Suprapubic skin (tissue), 3 donors: Measurements from ENCODE around the gene CLEC4D.
"Not testable (repeated sequence)": the region's sequence is repeated elsewhere in the genome, so short reads cannot be mapped to it uniquely, and the experiment has no call there.

Experiments
- EP300 ChIP-seq: sonication (generic); formaldehyde crosslinking; IDR thresholded peaks from one replicate; pipeline ENCODE4 v1.6.1; 2017; ENCODE audit warnings: antibody characterized with exemption
- POLR2A ChIP-seq, 2 donors: fragments of 450-650 bp; IDR thresholded peaks; one replicate each; pipeline ENCODE4 v1.6.1; 2017; ENCODE audit warnings: antibody characterized with exemption in 2 of 2, mild to moderate bottlenecking in 2 of 2, moderate library complexity in 2 of 2
- TF ChIP-seq, protein P1 (sequence below), 2 donors: fragments of 200-600 bp in 1 of 2; fragments of 450-650 bp in 1 of 2; sonication (generic) in 1 of 2; IDR thresholded peaks; one replicate each; pipeline ENCODE4 v1.5.1; 2016 to 2019; ENCODE audit warnings: antibody characterized with exemption in 2 of 2, mild to moderate bottlenecking in 1 of 2, moderate library complexity in 1 of 2

DNA sequence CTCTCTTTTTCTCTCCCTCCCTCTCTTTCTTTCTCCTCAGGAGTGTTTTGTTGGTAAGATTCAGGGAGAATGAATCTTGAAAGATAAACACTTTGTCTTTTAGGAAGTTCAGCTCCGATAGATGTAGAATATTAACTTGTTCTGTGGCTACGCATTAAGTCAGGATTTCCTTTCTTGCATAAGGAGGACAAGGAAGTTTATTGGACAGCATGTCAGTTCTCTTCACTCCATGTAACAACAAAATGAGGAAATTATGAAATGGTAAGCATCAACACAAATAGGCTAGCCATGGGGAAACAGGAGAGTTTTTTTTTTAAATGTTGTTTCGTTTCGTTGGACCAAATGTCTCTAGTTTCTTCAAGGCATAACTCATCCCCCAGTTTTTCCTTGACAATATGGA, 27.5 kb downstream of the CLEC4D start, which contains the start of gene CLEC4E:
- TF ChIP-seq, protein P1, sequence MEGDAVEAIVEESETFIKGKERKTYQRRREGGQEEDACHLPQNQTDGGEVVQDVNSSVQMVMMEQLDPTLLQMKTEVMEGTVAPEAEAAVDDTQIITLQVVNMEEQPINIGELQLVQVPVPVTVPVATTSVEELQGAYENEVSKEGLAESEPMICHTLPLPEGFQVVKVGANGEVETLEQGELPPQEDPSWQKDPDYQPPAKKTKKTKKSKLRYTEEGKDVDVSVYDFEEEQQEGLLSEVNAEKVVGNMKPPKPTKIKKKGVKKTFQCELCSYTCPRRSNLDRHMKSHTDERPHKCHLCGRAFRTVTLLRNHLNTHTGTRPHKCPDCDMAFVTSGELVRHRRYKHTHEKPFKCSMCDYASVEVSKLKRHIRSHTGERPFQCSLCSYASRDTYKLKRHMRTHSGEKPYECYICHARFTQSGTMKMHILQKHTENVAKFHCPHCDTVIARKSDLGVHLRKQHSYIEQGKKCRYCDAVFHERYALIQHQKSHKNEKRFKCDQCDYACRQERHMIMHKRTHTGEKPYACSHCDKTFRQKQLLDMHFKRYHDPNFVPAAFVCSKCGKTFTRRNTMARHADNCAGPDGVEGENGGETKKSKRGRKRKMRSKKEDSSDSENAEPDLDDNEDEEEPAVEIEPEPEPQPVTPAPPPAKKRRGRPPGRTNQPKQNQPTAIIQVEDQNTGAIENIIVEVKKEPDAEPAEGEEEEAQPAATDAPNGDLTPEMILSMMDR (IDR thresholded peaks at IDR 0.05) = not testable (repeated sequence)
- not testable (repeated sequence) for TF ChIP-seq POLR2A (IDR thresholded peaks at IDR 0.05); EP300
